ENCODE measurements around the gene DISC1. TPM values are rescaled to one million over a fixed set of nuclear protein-coding genes. Genes with fewer than 3 reads are reported as not detected.
"Not testable (repeated sequence)": the region's sequence is repeated elsewhere in the genome, so short reads cannot be mapped to it uniquely, and the experiment has no call there.

Gene DISC1
- total and polyA plus RNA-seq, 2 donors (not counting 1 experiment from before 2014, with no cell fraction given), result 2.7 to 4.3 TPM

DNA sequence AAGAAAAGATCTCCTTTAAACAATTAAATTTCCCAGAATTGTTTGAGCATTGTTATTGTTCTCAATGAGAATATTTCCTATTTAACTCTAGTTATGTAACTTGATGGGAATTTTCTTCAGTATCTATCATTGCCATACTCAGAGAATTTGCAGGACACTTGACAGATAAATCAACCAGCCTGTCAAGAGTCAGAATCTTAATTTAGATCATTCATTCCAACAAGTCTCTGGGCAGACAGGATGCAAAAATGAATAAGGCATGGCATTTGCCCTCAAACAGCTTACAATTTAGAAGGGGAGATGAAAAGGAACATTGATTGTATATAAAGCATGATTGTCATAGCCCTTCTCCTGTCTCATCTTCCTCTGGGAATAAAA lies 7.3 kb upstream of the DISC1 start:
- no peak overlapping the region for H3K4me2 ChIP-seq (replicated peaks; ENCODE audit: low read depth, low read length, poor library complexity, severe bottlenecking)

DNA sequence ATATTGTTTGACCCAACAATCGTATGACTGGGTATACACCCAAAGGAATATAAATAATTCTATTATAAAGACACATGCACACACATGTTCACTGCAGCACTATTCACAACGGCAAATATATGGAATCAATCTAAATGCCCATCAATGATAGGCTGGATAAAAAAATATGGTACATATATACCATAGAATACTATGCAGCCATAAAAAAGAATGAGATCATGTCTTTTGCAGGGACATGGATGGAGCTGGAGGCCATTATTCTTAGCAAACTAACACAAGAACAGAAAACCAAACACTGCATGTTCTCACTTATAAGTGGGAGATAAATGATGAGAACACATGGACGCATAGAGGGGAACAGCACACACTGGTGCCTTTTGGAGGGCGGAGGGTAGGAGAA lies 1.5 kb upstream of the DISC1 start:
- H3K9me3 Mint-ChIP-seq (ENCODE audit: insufficient read depth); CTCF ChIA-PET; H3K4me3 ChIP-seq (ENCODE audit: control extremely low read depth in 1 of 5, extremely low read depth in 1 of 5, insufficient read depth in 1 of 5, low read depth in 2 of 5, low read length in 4 of 5): not testable (repeated sequence)

More for the DNA sequence above, 7.3 kb upstream of the DISC1 start:
- Histone ChIP-seq H3K9me3 (ENCODE audit: control extremely low read depth in 1 of 3, control insufficient read depth in 2 of 3, insufficient read depth in 1 of 3, low read length in 2 of 3) (peaks cover 0 to 8% (median 7%) of the 10 kb centered on the region in 3 donors), H3K27me3 (replicated peaks in 1 of 4; ENCODE audit: control extremely low read depth in 1 of 4, control insufficient read depth in 3 of 4, insufficient read depth in 4 of 4, low read length in 3 of 4) (peaks cover 0 to 33% (median 22%) of the 10 kb centered on the region in 4 experiments), H3K27ac (ENCODE audit: low read length in 2 of 2) (no peak overlapping the region), H4K20me1 (ENCODE audit: control insufficient read depth, insufficient read depth, low read length, poor library complexity, severe bottlenecking) (no peaks in the 10 kb centered on the region), H3K4me3 (ENCODE audit: control extremely low read depth in 1 of 5, extremely low read depth in 1 of 5, insufficient read depth in 1 of 5, low read depth in 2 of 5, low read length in 4 of 5) (no peak overlapping the region), H3K4me1 (ENCODE audit: control insufficient read depth in 2 of 2, insufficient read depth in 2 of 2, low read length in 2 of 2) (peaks cover 14 to 24% of the 10 kb centered on the region in 2 donors), H2AFZ (ENCODE audit: insufficient read depth, low read depth, low read length, poor library complexity, severe bottlenecking) (no peak overlapping the region), H3K36me3 (replicated peaks in 1 of 2; ENCODE audit: control extremely low read depth in 1 of 2, control insufficient read depth in 1 of 2, extremely low read depth in 1 of 2, insufficient read depth in 2 of 2, low read length in 1 of 2) (no peaks in the 10 kb centered on the region), H3K9ac (ENCODE audit: low read length) (no peak overlapping the region), H3K79me2 (ENCODE audit: control insufficient read depth, insufficient read depth, low read length) (no peaks in the 10 kb centered on the region)
- POLR2A ChIA-PET, result no interaction called here
- intact Hi-C loops (cut with micrococcal nuclease), result no loop called here
- Mint-ChIP-seq H3K9me3 (ENCODE audit: insufficient read depth) (no peaks in the 10 kb centered on the region), H3K27me3 (peaks cover 45% of the 10 kb centered on the region), H3K4me1 (peaks cover 35% of the 10 kb centered on the region), H3K4me3 (no peak overlapping the region), H3K27ac (no peak overlapping the region)
- no peak for ATAC-seq (ENCODE audit: low read depth)
- TF ChIP-seq EZH2 (IDR thresholded peaks at IDR 0.05; ENCODE audit: borderline replicate concordance, insufficient read depth, low read depth, low read length, poor library complexity, severe bottlenecking), result no peak
- TF ChIP-seq, protein P1, sequence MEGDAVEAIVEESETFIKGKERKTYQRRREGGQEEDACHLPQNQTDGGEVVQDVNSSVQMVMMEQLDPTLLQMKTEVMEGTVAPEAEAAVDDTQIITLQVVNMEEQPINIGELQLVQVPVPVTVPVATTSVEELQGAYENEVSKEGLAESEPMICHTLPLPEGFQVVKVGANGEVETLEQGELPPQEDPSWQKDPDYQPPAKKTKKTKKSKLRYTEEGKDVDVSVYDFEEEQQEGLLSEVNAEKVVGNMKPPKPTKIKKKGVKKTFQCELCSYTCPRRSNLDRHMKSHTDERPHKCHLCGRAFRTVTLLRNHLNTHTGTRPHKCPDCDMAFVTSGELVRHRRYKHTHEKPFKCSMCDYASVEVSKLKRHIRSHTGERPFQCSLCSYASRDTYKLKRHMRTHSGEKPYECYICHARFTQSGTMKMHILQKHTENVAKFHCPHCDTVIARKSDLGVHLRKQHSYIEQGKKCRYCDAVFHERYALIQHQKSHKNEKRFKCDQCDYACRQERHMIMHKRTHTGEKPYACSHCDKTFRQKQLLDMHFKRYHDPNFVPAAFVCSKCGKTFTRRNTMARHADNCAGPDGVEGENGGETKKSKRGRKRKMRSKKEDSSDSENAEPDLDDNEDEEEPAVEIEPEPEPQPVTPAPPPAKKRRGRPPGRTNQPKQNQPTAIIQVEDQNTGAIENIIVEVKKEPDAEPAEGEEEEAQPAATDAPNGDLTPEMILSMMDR (IDR thresholded peaks at IDR 0.05), result no peak
- no peak for DNase-seq
- CTCF ChIA-PET, result interaction anchor here (0.9 kb wide), 1 partner anchor 262 kb away, joined by 3 read pairs; no protein-coding TSS in a partner anchor

More for the DNA sequence above, 1.5 kb upstream of the DISC1 start:
- H3K4me3 Mint-ChIP-seq, result peak overlapping the region; percentile 59
- H3K9me3 ChIP-seq (ENCODE audit: control extremely low read depth in 1 of 3, control insufficient read depth in 2 of 3, insufficient read depth in 1 of 3, low read length in 2 of 3); ATAC-seq (ENCODE audit: low read depth); H3K36me3 ChIP-seq (replicated peaks in 1 of 2; ENCODE audit: control extremely low read depth in 1 of 2, control insufficient read depth in 1 of 2, extremely low read depth in 1 of 2, insufficient read depth in 2 of 2, low read length in 1 of 2); DNase-seq; H3K79me2 ChIP-seq (ENCODE audit: control insufficient read depth, insufficient read depth, low read length); POLR2A ChIA-PET; H2AFZ ChIP-seq (ENCODE audit: insufficient read depth, low read depth, low read length, poor library complexity, severe bottlenecking); H3K4me2 ChIP-seq (replicated peaks; ENCODE audit: low read depth, low read length, poor library complexity, severe bottlenecking); H4K20me1 ChIP-seq (ENCODE audit: control insufficient read depth, insufficient read depth, low read length, poor library complexity, severe bottlenecking); H3K9ac ChIP-seq (ENCODE audit: low read length); H3K27ac ChIP-seq (ENCODE audit: low read length in 2 of 2): not testable (repeated sequence)
- Histone ChIP-seq H3K4me1 (ENCODE audit: control insufficient read depth in 2 of 2, insufficient read depth in 2 of 2, low read length in 2 of 2) (peaks cover 18 to 19% of the 10 kb centered on the region in 2 donors), H3K27me3 (replicated peaks in 1 of 4; ENCODE audit: control extremely low read depth in 1 of 4, control insufficient read depth in 3 of 4, insufficient read depth in 4 of 4, low read length in 3 of 4) (peaks cover 0 to 29% (median 18%) of the 10 kb centered on the region in 4 experiments)
- H3K27me3 Mint-ChIP-seq, result peaks cover 38% of the 10 kb centered on the region
- peak overlapping the region; percentile 22 for H3K27ac Mint-ChIP-seq
- intact Hi-C loops (cut with micrococcal nuclease), result loop anchor here (5.0 kb wide), 1 partner anchor 98 kb away; the partner anchor contains the start of gene TSNAX
- peaks cover 25% of the 10 kb centered on the region for H3K4me1 Mint-ChIP-seq
- no CpG with 5 or more reads among the region's 4 CpGs for WGBS (ENCODE audit: insufficient coverage)
